HG03159 (cell line): ENCODE results near the gene CCDC149.

ENCODE experiments used
- ATAC-seq: cut with Tn5 transposase; IDR thresholded peaks from one replicate; pipeline ENCODE4 v1.9.1; 2021; ENCODE audit warnings: mild to moderate bottlenecking, moderate library complexity; ENCODE audit not compliant: unreplicated experiment

Gene CCDC149

GRCh38 chr4:24805566-24805965 lies 107.3 kb downstream of the CCDC149 start:
- ATAC-seq, result no peak

DNA sequence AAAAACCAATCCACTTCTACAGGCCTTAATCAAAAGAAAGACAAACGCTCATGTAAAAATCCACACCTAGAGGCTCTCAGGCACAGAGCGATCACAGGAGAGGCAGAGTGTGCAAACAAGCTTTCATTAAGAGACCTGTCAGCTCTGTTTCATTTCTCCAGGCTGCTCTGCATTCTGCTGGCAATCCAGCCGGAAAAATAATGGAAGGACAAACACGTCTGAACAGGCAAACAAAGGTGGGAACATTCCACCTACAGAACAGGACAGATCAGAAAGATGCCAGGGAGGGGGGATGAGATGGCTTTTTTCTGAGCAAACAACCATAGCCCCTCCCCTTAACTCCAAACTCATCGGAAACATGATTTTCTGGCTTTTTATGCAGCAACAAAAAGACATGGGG lies 107.8 kb downstream of the CCDC149 start:
- ATAC-seq, result no peak

GRCh38 chr4:24802648-24803047 lies 110.2 kb downstream of the CCDC149 start:
- no peak for ATAC-seq

- no peak for ATAC-seq
Measured at GRCh38 chr4:24801136-24801855, 111.5 kb downstream of the CCDC149 start.

GRCh38 chr4:24800325-24800895 lies 112.4 kb downstream of the CCDC149 start:
- ATAC-seq, result no peak

GRCh38 chr4:24799544-24800324 lies 113.1 kb downstream of the CCDC149 start:
- no peak for ATAC-seq

- ATAC-seq, result no peak
Measured at GRCh38 chr4:24799196-24799543, 113.7 kb downstream of the CCDC149 start.

- no peak for ATAC-seq
Measured at GRCh38 chr4:24798036-24798610, 114.7 kb downstream of the CCDC149 start.

DNA sequence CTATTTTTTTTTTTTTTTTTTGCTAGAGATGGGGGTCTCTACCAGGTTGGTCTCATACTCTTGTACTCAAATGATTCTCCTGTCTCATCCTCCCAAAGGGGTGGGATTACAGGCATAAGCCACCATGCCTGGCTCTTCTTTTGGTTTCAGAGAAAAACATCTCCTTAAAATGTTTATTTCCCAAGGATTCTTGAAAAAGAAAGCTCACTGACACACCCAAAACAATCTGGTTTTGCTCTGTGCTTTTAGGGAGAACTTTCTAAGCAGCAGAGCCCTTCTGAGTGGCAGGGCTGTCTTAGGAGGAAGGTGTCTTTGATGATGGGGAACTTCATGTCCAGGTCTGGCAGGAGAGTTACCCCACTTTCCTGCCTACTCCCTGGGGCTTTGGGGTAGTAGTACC lies 116.2 kb downstream of the CCDC149 start:
- no peak for ATAC-seq

- ATAC-seq, result no peak
Measured at GRCh38 chr4:24795666-24796381, 117.0 kb downstream of the CCDC149 start.

- ATAC-seq, result no peak
Measured at GRCh38 chr4:24794916-24795665, 117.8 kb downstream of the CCDC149 start, which contains the start of gene SOD3. Gene SOD3 (plus strand): TSS chr4:24795573. CDS start chr4:24799522, 3,949 bp downstream.

DNA sequence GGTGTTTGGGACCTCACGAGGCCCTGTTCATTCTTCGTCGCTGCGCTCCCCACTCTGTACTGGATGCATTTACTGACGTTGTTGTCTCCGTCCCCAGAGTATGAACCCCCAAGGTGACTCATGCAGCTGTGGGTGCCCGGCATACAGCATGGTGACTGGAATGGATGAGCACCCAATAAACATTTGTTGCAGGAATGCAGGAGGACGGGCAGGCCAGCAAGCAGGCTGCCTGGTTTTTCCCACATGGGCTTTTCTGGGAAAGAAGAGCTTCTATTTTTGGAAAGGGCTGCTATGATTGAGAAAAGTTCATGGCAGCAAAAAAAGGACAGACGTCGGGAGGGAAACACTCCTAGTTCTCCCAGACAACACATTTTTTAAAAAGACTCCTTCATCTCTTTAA lies 118.4 kb downstream of the CCDC149 start:
- ATAC-seq, result no peak

DNA sequence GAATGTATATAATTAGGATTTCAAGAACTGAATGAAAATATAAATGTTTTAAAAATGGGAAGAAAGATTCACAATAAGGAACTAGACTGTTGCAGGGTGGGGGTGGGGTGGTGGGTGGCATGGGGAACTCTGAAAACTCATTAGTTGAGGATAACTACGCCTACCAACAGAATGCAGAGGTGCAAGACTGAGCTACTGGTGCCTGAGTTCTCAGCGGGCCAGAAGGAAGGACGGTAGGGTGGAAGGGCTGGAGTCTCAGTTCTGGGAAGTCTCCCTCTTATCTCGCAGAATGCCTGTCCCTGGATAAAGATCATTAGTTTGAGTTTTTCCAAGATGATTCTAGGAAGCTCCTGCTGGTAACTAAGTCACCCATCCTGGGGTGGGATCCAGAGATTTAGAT lies 118.8 kb downstream of the CCDC149 start:
- ATAC-seq, result no peak

- ATAC-seq, result no peak
Measured at GRCh38 chr4:24793219-24794005, 119.4 kb downstream of the CCDC149 start.

DNA sequence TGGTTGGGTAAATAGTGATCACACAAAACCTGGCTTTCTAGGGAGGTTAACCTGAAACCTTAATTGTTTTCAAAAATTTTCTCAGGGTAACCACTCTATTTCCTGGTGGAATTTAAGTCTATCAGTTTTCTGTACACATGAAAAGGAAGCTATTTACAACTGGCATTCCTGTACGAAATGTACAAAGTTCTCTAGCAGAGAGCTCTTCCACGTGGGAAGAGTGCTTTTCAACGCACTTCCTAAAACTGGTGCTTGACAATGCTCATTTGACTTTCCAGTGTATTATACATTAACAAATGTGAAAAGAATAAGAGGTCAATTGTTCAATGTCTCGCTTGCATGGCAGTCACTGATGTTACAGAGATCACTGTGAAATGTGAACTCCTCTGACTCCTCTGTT lies 120.3 kb downstream of the CCDC149 start:
- no peak for ATAC-seq

- ATAC-seq, result no peak
Measured at GRCh38 chr4:24791043-24791442, 121.8 kb downstream of the CCDC149 start.

DNA sequence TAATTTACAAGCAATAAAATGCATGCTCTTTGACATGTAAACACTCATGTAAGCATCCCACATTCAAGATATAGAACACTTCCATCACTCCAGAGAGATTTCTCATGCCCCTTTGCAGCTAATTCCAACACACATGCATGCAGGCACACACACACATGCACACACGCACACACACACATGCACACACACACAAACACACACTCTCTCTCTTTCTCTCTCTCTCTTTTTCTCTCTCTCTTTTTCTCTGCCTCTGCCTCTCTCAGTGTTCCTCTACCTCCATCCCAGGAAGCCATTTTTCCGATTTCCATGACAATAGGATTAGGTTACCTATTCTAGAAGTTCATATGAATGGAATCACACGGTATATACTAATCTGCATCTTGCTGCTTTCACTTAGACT lies 129.3 kb downstream of the CCDC149 start:
- ATAC-seq, result no peak

GRCh38 chr4:24781999-24782745 lies 130.7 kb downstream of the CCDC149 start:
- ATAC-seq, result no peak
